PFSK-1 (cell line): ENCODE results near the gene UTP20.

ENCODE experiments used
- FOXP2 ChIP-seq: optimal IDR thresholded peaks from 2 replicates; pipeline ENCODE3; 2011; ENCODE audit warnings: borderline replicate concordance, control low read depth, inconsistent platforms; ENCODE audit not compliant: insufficient read depth; ENCODE audit errors: extremely low read length, extremely low read depth
- POLR2AphosphoS5 ChIP-seq: IDR thresholded peaks from 2 replicates; pipeline ENCODE4 v1.6.1; 2012; ENCODE audit warnings: low read depth, mild to moderate bottlenecking, control low read depth, low read length, moderate library complexity
- TAF1 ChIP-seq: IDR thresholded peaks from 2 replicates; pipeline ENCODE4 v1.6.1; 2012; ENCODE audit warnings: low read length, control low read depth, borderline replicate concordance; ENCODE audit not compliant: insufficient read depth
- TF ChIP-seq, protein P1 (sequence below), 2 experiments: IDR thresholded peaks; 2 replicates each; pipeline versions ENCODE4 v1.6.1 to v1.8.0; 2011 to 2012; ENCODE audit warnings: low read depth in 2 of 2, low read length in 2 of 2, control low read depth in 1 of 2, inconsistent platforms in 1 of 2, mild to moderate bottlenecking in 1 of 2, moderate library complexity in 1 of 2; ENCODE audit not compliant: insufficient read depth in 1 of 2

DNA sequence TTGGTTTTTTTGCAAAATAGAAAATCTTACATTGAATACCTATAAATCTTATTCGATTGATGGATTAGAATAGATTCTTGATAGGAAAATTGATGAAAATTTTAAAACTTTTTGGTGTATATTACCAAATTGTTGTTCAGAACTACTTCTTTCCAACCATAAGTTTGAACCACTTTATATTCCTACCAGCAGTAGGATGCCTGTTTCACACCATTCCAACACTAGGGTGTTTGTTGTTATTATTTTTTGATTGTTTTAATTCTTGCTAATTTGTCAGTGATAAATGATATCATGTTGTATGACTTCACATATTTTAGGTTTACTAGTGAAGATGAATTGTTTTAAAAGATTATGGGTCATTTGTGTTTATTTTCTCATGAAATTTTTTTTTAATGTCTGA lies 43.4 kb downstream of the UTP20 start:
- no peak for TF ChIP-seq POLR2AphosphoS5
- TF ChIP-seq, protein P1, sequence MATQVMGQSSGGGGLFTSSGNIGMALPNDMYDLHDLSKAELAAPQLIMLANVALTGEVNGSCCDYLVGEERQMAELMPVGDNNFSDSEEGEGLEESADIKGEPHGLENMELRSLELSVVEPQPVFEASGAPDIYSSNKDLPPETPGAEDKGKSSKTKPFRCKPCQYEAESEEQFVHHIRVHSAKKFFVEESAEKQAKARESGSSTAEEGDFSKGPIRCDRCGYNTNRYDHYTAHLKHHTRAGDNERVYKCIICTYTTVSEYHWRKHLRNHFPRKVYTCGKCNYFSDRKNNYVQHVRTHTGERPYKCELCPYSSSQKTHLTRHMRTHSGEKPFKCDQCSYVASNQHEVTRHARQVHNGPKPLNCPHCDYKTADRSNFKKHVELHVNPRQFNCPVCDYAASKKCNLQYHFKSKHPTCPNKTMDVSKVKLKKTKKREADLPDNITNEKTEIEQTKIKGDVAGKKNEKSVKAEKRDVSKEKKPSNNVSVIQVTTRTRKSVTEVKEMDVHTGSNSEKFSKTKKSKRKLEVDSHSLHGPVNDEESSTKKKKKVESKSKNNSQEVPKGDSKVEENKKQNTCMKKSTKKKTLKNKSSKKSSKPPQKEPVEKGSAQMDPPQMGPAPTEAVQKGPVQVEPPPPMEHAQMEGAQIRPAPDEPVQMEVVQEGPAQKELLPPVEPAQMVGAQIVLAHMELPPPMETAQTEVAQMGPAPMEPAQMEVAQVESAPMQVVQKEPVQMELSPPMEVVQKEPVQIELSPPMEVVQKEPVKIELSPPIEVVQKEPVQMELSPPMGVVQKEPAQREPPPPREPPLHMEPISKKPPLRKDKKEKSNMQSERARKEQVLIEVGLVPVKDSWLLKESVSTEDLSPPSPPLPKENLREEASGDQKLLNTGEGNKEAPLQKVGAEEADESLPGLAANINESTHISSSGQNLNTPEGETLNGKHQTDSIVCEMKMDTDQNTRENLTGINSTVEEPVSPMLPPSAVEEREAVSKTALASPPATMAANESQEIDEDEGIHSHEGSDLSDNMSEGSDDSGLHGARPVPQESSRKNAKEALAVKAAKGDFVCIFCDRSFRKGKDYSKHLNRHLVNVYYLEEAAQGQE (IDR thresholded peaks at IDR 0.05; ENCODE audit: insufficient read depth in 1 of 2, low read depth in 2 of 2, low read length in 2 of 2), result no peak
- no peak for TF ChIP-seq TAF1
- no peak for TF ChIP-seq FOXP2
